HG02623 (cell line): Measurements from ENCODE around the gene LGR6.
"Not testable (repeated sequence)": the region's sequence is repeated elsewhere in the genome, so short reads cannot be mapped to it uniquely, and the experiment has no call there.

Source experiments
- ATAC-seq: cut with Tn5 transposase; IDR thresholded peaks from one replicate; pipeline ENCODE4 v1.9.1; 2021; ENCODE audit warnings: moderate library complexity; ENCODE audit not compliant: unreplicated experiment

Gene LGR6

GRCh38 chr1:202261209-202261958 is 67.8 kb downstream of the LGR6 start:
- not testable (repeated sequence) for ATAC-seq

GRCh38 chr1:202263628-202264027 is 70.0 kb downstream of the LGR6 start:
- ATAC-seq: no peak

DNA sequence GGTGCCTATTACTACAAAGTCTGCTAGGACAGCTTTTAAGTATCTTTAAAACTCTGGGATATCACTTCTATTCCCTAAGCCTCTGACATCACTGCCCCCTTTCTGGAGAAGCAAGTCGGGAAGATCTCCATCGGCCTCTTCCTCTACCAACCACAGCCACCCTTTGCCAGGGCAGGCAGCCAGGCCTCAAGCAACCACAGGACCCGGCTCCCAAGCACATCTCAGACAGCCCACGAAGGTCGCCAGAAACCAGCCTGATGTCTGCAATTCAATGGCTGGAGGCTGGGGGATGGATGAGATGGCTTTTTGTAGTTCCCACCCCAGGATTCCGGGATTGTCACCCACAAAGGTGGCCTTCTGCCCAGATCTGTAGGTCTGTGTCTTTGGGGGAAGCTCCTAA is 70.7 kb downstream of the LGR6 start:
- no peak for ATAC-seq

DNA sequence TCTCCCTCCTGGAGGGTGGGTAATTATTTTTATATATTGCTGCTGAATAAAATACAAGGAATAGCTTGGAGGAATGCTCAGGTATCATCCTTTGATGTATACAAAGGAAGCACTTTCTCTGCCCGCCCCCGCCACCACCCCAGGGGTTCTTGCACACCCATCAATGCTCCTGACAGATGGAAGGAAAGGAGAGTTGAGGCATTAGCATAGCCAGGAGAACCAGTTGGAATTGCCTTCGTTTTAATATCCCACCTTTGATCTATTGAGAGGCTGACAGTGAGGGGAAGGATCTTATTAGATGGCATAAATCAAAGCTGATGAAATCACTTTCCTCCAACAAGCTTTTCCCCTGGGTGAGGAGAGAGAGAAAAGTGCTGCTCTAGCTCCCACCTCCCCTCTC is 71.1 kb downstream of the LGR6 start:
- no peak for ATAC-seq

- ATAC-seq: no peak
Measured at GRCh38 chr1:202266061-202266765, 72.6 kb downstream of the LGR6 start.

GRCh38 chr1:202268032-202268431 is 74.4 kb downstream of the LGR6 start:
- ATAC-seq: no peak

DNA sequence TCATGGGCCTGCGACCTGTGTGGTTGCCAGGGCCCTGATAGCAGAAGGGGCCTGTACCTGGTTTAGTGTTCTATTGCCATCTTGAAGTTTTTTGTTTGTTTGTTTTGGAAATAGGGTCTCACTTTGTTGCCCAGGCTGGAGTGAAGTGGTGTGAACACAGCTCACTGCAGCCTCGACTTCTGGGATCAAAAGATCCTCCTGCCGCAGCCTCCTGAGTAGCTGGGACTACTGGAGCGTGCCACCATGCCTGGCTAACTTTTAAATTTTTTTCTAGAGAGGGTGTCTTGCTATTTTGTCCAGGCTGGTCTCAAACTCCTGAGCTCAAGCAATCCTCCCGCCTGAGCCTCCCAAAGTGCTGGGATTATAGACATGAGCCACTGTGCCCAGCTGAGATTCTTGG is 75.2 kb downstream of the LGR6 start:
- ATAC-seq: no peak

GRCh38 chr1:202270871-202271326 is 77.3 kb downstream of the LGR6 start:
- no peak for ATAC-seq

GRCh38 chr1:202272103-202272845 is 78.7 kb downstream of the LGR6 start:
- no peak for ATAC-seq

- no peak for ATAC-seq
Measured at GRCh38 chr1:202274611-202275010, 81.0 kb downstream of the LGR6 start.

GRCh38 chr1:202275061-202275770 is 81.6 kb downstream of the LGR6 start:
- ATAC-seq: no peak

DNA sequence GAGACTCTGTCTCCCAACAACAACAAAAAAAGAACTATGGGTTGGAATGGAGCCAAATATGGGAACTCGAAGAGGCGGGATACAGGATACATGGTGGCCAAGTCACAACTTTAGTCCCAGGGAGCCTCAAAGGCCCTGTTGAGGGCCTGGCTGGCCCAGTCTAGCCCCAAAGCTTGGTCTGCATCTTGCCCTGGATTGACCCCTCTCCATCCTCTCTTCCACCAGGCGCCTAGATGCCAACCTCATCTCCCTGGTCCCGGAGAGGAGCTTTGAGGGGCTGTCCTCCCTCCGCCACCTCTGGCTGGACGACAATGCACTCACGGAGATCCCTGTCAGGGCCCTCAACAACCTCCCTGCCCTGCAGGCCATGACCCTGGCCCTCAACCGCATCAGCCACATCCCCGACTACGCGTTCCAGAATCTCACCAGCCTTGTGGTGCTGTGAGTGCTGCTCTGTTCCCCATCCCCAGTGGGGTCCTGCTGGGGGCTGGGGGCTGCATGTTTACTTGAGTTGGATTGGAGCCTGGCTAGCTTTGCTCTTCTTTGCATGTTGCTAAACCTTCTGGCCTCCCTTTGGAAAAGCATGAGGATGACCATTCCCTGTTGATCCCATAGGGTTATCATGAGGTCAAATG is 82.6 kb downstream of the LGR6 start:
- no peak for ATAC-seq

- ATAC-seq: no peak
Measured at GRCh38 chr1:202276920-202277319, 83.3 kb downstream of the LGR6 start.

- no peak for ATAC-seq
Measured at GRCh38 chr1:202278751-202279150, 85.2 kb downstream of the LGR6 start.

DNA sequence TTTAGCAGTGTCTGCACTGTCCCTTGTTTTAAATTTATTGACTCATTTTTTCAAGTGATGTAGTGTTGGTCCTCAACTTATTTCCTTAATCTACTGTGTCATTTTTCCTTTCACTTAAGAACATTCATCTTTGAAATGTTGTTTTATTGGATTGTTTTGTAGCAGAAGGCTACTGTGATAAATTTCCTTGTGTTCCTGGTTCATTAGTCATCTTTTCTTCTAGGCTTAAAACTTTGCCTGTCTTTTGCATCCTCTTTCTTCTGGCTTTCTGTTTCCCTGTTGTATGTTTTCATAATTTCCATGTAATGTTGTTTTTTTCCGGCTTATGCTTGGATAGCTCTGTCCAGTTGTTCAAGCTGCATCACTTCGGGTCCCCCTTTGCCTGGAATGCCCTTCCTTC is 86.2 kb downstream of the LGR6 start:
- ATAC-seq: no peak

- no peak for ATAC-seq
Measured at GRCh38 chr1:202280595-202280994, 87.0 kb downstream of the LGR6 start.

DNA sequence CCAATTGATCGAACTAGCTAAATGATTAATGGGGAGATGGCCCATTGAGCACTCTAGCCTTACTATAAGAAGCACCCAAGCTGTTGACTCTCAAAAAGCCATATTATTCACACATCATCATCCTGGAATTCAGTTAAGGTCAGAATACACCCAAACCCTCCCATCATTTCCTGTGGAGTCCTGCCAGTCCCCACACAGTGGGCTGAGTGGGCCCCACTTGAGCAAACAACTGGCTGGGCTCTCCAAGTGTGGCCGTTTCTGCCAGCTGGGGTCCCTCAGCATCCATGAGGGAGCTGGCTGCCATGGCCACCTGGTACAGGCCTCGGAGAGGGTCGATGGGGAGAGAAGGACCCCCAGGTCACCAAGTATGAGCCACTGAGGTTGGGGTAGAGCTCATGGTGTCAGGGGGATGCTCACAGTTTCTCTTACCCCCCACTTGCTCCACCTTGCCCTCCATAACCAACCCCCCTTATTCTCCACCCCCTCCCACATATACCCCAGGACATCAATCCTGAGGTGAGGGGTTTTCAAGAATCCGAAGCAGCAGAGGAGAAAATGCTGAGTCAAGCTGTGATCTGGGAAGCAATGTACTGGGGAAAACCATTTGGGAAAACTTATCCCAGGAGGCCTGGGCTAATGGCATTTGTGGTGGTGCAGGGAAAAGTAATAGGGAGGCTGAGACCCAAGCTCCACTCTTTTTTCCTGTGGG is 87.9 kb downstream of the LGR6 start:
- ATAC-seq: no peak

DNA sequence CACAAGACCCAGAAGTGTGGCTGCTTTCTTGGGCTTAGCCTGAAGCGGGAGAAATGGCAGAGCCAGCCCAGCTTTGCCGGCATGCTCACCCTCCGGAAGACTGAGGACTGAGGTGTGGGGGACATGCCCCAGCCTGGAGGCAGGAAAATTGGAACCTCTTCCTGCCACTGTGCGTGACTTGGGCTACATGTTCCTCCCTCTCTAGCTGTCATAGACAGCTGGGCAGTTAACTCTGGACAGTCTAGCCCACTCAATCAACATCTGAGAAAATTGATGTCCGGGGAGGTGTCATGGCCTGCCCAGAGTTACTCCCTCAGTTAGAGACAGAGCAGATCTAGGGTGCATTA is 88.4 kb downstream of the LGR6 start:
- no peak for ATAC-seq

- ATAC-seq: no peak
Measured at GRCh38 chr1:202282596-202283283, 89.1 kb downstream of the LGR6 start.
